VCaP (cell line): ENCODE measurements around the gene TEX264.

Experiments used
- H3K27ac ChIP-seq: fragments of 450-650 bp; 2 replicates; pipeline ENCODE4 v1.5.1; 2017
- CTCF ChIP-seq: fragments of 450-650 bp; conservative IDR thresholded peaks from 2 replicates; pipeline ENCODE4 v1.5.1; 2017; ENCODE audit warnings: mild to moderate bottlenecking, moderate library complexity

The TEX264 gene

DNA sequence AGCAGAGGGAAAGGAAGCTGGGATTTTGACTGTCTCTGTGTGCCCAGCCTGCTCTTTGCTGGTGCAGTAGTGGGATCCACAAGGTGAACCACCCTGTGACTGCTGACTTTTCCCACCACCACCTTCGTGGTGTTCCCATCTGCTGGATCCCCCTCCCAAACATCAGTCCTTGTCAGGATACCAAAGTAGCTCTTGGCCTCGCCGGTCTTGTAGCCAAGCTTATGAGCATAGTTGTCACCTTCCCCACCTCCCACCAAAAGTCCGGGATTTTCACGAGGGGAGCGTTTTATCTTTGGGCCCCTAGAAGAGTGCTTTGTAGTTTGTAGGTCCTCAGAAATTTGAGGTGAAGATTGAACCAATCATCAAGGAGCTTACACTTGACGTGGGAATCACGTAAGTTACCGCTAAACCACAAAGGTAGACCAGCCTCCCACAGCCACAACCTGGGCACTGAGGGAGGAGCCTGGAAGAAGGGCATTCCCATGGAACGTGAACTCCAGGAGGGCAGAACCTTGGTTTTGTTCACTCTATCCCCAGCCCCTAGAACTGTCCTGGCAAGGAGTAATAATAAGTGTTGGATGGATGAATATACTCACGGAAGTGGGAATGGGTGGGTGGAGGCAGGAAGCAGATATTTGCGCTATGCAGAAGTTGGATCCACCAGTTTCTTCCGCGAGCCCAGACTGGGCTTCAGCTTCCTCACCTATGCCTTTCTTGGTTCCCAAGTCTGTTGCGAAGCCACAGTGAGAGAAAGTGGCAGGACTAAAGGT lies 814 bp upstream of the TEX264 start:
- TF ChIP-seq CTCF, result no peak
- peak overlapping the region; percentile 95 for H3K27ac ChIP-seq

GRCh38 chr3:51671734-51672475 lies 853 bp downstream of the TEX264 start:
- peak overlapping the region; percentile 95 for H3K27ac ChIP-seq
- no peak for TF ChIP-seq CTCF

DNA sequence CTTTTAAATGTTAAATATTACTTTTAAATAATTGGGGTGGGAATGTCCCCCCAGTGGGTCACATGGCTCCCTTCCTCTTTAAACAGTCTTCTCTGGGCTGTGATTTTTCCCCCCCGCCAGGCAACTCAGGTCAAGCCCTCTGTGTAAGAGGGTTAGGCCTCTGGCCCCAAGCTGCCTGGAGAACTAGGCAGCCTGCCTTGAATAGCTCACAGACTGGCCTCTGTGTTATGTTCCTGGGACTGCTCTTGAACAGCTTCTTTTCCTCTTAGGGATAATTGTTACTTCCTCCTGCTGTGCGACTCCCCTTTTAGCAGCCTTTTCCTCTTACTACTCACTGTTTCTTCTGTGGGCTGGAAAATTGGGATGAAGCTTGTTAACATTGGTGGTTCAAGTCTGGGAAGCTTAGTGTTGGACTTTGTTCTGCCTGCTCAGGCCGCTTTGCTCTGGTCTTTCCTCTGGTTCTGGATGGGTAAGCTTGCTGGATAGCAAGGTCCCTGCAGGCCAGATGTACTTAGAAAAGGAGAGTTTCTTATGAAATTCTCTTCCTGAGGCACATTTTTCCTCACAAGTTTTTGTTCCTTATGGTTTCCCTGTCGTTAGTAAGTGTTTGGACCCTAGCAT lies 2.2 kb downstream of the TEX264 start:
- TF ChIP-seq CTCF, result no peak
- no peak overlapping the region for H3K27ac ChIP-seq

GRCh38 chr3:51673802-51674654 lies 3.0 kb downstream of the TEX264 start:
- no peak for TF ChIP-seq CTCF
- no peak overlapping the region for H3K27ac ChIP-seq

- H3K27ac ChIP-seq, result no peak overlapping the region
- no peak for TF ChIP-seq CTCF
Measured at GRCh38 chr3:51675201-51675611, 4.2 kb downstream of the TEX264 start.

GRCh38 chr3:51676102-51676640 lies 5.1 kb downstream of the TEX264 start:
- H3K27ac ChIP-seq, result no peak overlapping the region
- no peak for TF ChIP-seq CTCF
